ENCODE data around the gene LRRC41. TPM values are rescaled to one million over a fixed set of nuclear protein-coding genes. Genes with fewer than 3 reads are reported as not detected.

The LRRC41 gene
- total and polyA plus RNA-seq, 4 donors = 13.4 to 49.1 (median 44.1) TPM

DNA sequence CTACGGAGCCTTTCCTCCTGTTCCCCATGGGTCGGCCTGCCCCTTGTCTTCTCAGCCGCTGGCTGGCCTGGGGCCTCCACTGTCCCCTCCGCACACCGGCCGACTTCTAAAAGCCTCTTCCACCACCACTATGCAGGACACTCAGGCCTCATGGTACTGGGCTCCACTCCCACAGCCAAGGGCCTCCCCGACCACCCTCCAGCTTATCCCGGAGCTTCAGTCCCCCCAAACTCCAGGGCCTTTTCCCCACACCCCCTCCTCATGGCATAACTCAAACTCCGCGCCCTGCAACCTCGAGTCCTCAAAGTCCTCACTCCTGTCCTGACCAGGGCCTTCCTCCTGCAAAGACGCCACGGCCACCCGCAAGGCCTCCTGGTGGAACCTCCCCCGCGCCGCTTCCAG lies 2.0 kb downstream of the LRRC41 start:
- no peaks in the 10 kb centered on the region for H3K4me1 ChIP-seq (ENCODE audit: control insufficient read depth in 1 of 2, insufficient read depth in 2 of 2, low read length in 2 of 2)
- no peak for DNase-seq

DNA sequence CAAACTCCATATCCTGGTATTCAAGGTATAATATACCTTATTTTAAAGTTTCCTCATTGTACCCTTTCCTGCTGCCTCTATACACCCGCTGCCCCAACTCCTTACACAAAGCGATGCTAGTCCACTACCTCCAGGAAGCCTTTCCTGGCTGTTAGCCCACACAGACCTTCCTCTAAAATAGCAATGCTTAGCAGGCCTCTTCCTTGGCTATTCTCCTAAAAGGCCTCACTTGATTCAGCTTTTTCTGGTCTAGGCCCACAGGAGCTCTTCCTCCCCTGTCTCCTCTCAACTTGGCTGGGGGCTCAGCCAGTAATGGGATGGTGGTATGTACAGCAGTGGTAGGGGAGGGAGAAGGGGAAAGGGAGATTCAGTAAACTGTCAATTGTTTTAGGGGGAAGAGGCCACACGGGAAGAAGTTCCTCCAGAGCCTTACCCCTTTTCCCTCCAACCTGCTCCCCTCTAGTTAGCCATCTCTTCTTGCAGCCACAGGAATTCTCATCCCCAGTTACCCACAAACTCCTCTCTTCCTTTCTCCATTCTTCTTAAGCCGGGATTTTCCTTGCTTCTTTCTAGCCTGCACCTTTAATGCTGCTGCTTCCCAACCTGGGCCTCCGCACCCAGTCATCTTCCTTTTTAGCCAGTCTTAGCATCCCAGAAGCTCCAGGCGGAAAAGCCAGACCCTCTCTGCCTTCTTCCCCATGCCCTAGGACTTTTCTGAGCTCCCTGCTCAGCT lies 2.6 kb downstream of the LRRC41 start:
- Histone ChIP-seq H3K27ac (ENCODE audit: low read depth in 1 of 2, low read length in 2 of 2) (peak overlapping the region; percentile 87 to 93), H3K9me3 (ENCODE audit: control insufficient read depth, low read length) (no peaks in the 10 kb centered on the region), H3K27me3 (ENCODE audit: control insufficient read depth in 1 of 2, insufficient read depth in 2 of 2, low read length in 1 of 2) (no peaks in the 10 kb centered on the region), H3K4me1 (ENCODE audit: control insufficient read depth in 1 of 2, insufficient read depth in 2 of 2, low read length in 2 of 2) (no peaks in the 10 kb centered on the region), H3K4me3 (ENCODE audit: low read length in 2 of 2) (peak overlapping the region in 1 of 2 donors; percentile 75), H3K36me3 (ENCODE audit: control insufficient read depth in 1 of 2, insufficient read depth in 2 of 2, low read length in 1 of 2) (peaks cover 2 to 4% of the 10 kb centered on the region in 2 donors)
- DNase-seq = no peak
- intact Hi-C loops (cut with DNase I) = loop anchor here (2.0 to 5.0 kb wide), 3 partner anchors 46 to 54 kb away; partner anchors contain the start of gene RAD54L (in 1 of the 2)
- WGBS, 2 donors = 24 to 31% methylated on average over 6 of the region's 6 CpGs
- no peak for ATAC-seq (ENCODE audit: low FRiP score)

More for the DNA sequence above, 2.0 kb downstream of the LRRC41 start:
- intact Hi-C loops (cut with DNase I) = loop anchor here (2.0 to 5.0 kb wide), 3 partner anchors 46 to 54 kb away; partner anchors contain the start of gene RAD54L (in 1 of the 2)
- Histone ChIP-seq H3K27ac (ENCODE audit: low read depth in 1 of 2, low read length in 2 of 2) (peak overlapping the region; percentile 87 to 93), H3K9me3 (ENCODE audit: control insufficient read depth, low read length) (no peaks in the 10 kb centered on the region), H3K36me3 (ENCODE audit: control insufficient read depth in 1 of 2, insufficient read depth in 2 of 2, low read length in 1 of 2) (peaks cover 2 to 4% of the 10 kb centered on the region in 2 donors), H3K4me3 (ENCODE audit: low read length in 2 of 2) (peak overlapping the region; percentile 75 to 83), H3K27me3 (ENCODE audit: control insufficient read depth in 1 of 2, insufficient read depth in 2 of 2, low read length in 1 of 2) (no peaks in the 10 kb centered on the region)
- 2 to 3% methylated on average over 17 of the region's 17 CpGs for WGBS, 2 donors
- no peak for ATAC-seq (ENCODE audit: low FRiP score)

DNA sequence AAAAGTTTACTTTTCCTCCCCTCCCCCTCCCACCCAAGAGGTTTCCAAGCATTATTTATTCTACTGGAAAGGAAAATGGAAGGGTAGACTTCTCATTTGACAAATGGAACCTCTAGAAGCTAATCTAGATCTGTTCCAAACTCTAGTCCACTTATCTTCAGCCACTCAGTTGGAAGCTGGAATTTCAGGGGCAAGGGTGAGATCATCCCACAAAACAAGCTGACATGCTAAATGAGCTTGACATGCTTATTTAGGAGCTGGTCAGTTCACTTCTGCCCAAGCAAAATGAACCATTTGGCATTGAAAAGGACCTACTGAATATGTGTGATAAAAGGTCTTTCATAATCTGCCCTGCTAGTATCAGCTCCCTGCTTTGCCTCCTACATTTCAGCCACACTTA lies 5.0 kb downstream of the LRRC41 start:
- DNase-seq (no peak), ATAC-seq (ENCODE audit: low FRiP score) (no peak)
- H3K4me3 ChIP-seq (ENCODE audit: low read length in 2 of 2) = no peak overlapping the region
- no peaks in the 10 kb centered on the region for H3K27me3 ChIP-seq (ENCODE audit: control insufficient read depth in 1 of 2, insufficient read depth in 2 of 2, low read length in 1 of 2)
- peaks cover 2 to 8% of the 10 kb centered on the region in 2 donors for H3K36me3 ChIP-seq (ENCODE audit: control insufficient read depth in 1 of 2, insufficient read depth in 2 of 2, low read length in 1 of 2)
- H3K9me3 ChIP-seq (ENCODE audit: control insufficient read depth, low read length) = no peaks in the 10 kb centered on the region
- H3K27ac ChIP-seq (ENCODE audit: low read depth in 1 of 2, low read length in 2 of 2) = no peak overlapping the region
- no peaks in the 10 kb centered on the region for H3K4me1 ChIP-seq (ENCODE audit: control insufficient read depth in 1 of 2, insufficient read depth in 2 of 2, low read length in 2 of 2)
- intact Hi-C loops (cut with DNase I) = no loop called here

DNA sequence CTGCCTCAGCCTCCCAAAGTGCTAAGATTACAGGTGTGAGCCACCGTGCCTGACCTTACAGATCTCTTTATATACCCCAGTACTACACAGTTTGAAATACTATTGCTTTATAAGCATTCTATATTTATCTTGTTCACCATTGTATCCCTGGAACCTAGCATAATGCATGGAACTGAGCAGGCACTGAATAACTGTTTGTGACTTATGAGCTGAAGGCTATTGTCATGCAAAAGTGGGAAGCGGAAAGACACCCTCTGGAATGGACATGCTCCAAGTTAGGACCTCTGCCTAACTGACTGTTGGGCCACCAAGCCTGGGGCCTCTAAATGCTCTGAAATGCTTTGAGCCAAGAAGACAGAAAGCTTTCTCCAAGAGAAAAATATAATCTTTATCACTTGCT lies 8.1 kb downstream of the LRRC41 start:
- ATAC-seq (ENCODE audit: low FRiP score) = no peak
- 93 to 94% methylated on average over 2 of the region's 2 CpGs for WGBS, 2 donors
- H3K9me3 ChIP-seq (ENCODE audit: control insufficient read depth, low read length) = no peaks in the 10 kb centered on the region
- no peak for DNase-seq
- no peak overlapping the region for H3K27ac ChIP-seq (ENCODE audit: low read depth in 1 of 2, low read length in 2 of 2)
- intact Hi-C loops (cut with DNase I) = no loop called here
- no peaks in the 10 kb centered on the region for H3K27me3 ChIP-seq (ENCODE audit: control insufficient read depth in 1 of 2, insufficient read depth in 2 of 2, low read length in 1 of 2)
- H3K36me3 ChIP-seq (ENCODE audit: control insufficient read depth in 1 of 2, insufficient read depth in 2 of 2, low read length in 1 of 2) = peaks cover 2 to 9% of the 10 kb centered on the region in 2 donors
- H3K4me3 ChIP-seq (ENCODE audit: low read length in 2 of 2) = no peak overlapping the region
- H3K4me1 ChIP-seq (ENCODE audit: control insufficient read depth in 1 of 2, insufficient read depth in 2 of 2, low read length in 2 of 2) = no peaks in the 10 kb centered on the region

DNA sequence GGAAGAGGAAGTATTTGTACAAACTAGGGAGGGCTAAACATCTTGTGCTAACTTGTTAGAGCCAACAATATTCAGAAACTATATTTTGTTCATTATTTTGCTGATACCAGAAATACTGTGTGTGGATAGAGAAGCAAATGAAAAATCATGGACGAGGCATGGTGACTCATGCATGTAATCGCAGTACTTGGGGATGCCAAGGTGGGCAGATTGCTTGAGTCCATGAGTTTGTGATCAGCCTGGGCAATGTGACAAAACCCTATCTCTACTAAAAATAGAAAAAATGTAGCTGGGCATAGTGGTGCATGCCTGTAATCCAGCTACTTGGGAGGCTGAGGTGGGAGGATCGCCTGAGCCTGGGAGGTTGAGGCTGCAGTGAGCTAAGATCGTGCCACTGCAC lies 13.4 kb downstream of the LRRC41 start:
- Histone ChIP-seq H3K4me1 (ENCODE audit: control insufficient read depth in 1 of 2, insufficient read depth in 2 of 2, low read length in 2 of 2) (no peaks in the 10 kb centered on the region), H3K36me3 (ENCODE audit: control insufficient read depth in 1 of 2, insufficient read depth in 2 of 2, low read length in 1 of 2) (peaks cover 5 to 8% of the 10 kb centered on the region in 2 donors), H3K27me3 (ENCODE audit: control insufficient read depth in 1 of 2, insufficient read depth in 2 of 2, low read length in 1 of 2) (no peaks in the 10 kb centered on the region), H3K9me3 (ENCODE audit: control insufficient read depth, low read length) (no peaks in the 10 kb centered on the region), H3K27ac (ENCODE audit: low read depth in 1 of 2, low read length in 2 of 2) (no peak overlapping the region), H3K4me3 (ENCODE audit: low read length in 2 of 2) (no peak overlapping the region)
- WGBS, 2 donors = 76 to 82% methylated on average over 4 of the region's 4 CpGs
- intact Hi-C loops (cut with DNase I) = no loop called here
- no peak for DNase-seq
- no peak for ATAC-seq (ENCODE audit: low FRiP score)

DNA sequence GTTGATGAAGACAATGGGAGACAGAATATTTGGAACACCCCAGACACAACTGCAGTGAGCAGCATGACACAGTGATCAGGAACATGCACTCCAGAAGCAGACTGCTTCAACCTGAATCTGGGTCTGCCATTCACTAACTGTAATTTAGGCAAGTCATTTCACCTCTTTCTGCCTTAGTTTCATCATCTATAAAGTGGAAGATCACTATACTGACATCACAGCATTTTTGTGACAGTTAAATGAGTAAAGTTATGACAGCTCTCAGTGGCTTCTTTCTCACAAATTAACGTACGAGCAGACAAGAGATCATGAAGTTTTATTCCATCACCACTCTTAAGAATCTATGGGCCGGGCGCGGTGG lies 14.3 kb downstream of the LRRC41 start:
- no peak for DNase-seq
- H3K4me1 ChIP-seq (ENCODE audit: control insufficient read depth in 1 of 2, insufficient read depth in 2 of 2, low read length in 2 of 2) = no peaks in the 10 kb centered on the region
- peaks cover 8% of the 10 kb centered on the region in 2 donors for H3K36me3 ChIP-seq (ENCODE audit: control insufficient read depth in 1 of 2, insufficient read depth in 2 of 2, low read length in 1 of 2)
- H3K4me3 ChIP-seq (ENCODE audit: low read length in 2 of 2) = no peak overlapping the region
- no peak overlapping the region for H3K27ac ChIP-seq (ENCODE audit: low read depth in 1 of 2, low read length in 2 of 2)
- H3K9me3 ChIP-seq (ENCODE audit: control insufficient read depth, low read length) = no peaks in the 10 kb centered on the region
- no peak for ATAC-seq (ENCODE audit: low FRiP score)
- H3K27me3 ChIP-seq (ENCODE audit: control insufficient read depth in 1 of 2, insufficient read depth in 2 of 2, low read length in 1 of 2) = no peaks in the 10 kb centered on the region
- WGBS, 2 donors = 95 to 97% methylated on average over 5 of the region's 5 CpGs
- intact Hi-C loops (cut with DNase I) = no loop called here

DNA sequence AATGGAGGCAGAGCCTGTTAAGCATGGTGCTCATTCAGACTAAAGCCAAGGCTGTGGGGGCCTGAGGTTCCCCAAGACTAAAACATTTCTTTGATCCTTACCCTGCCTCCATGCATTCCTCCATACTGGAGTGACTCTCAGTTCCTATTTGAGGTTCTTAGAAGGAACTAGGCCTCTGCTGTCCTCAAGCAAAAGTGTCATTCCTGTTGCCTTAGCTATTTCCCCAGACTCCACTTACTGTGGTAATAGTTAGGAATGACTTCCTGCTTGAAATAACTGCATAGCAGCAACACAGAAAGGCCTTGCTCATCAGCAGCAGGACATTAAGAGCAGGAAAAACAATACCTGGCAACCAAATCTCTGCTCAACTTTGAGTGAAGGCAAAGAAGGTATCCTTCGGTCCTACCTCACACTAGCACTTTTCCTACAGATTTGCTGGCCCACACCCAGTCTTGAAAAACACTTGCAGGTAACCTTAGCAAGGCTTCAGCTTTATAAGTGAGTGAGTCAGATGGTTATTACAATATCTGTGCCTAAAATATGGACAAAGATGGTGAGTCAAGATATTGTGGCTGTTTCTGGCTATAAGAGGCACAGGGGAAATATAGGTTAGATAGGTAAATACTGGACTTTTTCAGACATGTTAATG lies 14.8 kb downstream of the LRRC41 start:
- no peak for ATAC-seq (ENCODE audit: low FRiP score)
- intact Hi-C loops (cut with DNase I) = no loop called here

DNA sequence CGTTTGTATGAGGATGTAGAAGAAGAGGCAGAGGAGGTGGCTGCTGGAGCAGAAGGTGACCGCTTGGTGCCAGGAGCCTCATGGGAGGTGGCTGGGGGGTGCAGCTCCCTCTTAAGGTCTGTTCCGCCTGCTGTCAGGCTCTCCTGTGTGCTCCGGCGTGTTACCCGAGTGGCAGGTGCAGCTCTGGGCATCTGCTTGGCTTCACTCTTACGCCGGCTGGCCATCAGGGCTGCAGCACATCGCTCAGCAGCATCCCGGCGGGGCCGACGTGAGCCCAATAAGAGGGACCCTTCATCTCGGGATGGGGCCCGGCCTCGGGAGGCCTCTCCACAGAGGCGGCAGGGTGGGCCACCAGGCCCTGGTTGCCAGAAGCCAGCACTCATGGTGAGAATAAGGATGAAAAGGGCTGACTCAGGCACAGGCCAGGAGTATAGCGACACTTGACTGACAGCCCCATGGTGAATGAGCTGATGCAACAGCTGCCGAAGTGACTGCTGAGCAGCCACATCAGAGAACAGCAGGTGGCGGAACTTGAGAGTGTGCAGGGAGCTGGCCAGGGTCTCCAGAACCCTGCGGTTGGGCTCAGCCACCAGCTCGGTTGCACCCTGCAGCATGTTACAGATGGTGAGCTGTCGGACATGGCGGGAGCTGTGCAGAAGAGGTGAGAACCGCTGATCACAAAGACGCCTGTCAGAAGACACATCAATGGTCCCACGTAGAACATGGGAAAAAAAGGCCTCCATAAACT lies 17.5 kb downstream of the LRRC41 start:
- no peaks in the 10 kb centered on the region for H3K4me1 ChIP-seq (ENCODE audit: control insufficient read depth in 1 of 2, insufficient read depth in 2 of 2, low read length in 2 of 2)
- H3K27ac ChIP-seq (ENCODE audit: low read depth in 1 of 2, low read length in 2 of 2) = no peak overlapping the region
- WGBS, 2 donors = 84 to 86% methylated on average over 27 of the region's 27 CpGs
- intact Hi-C loops (cut with DNase I) = no loop called here
- ATAC-seq (ENCODE audit: low FRiP score) (peak; percentile 15), DNase-seq (no peak)
- no peaks in the 10 kb centered on the region for H3K9me3 ChIP-seq (ENCODE audit: control insufficient read depth, low read length)
- peaks cover 6 to 8% of the 10 kb centered on the region in 2 donors for H3K36me3 ChIP-seq (ENCODE audit: control insufficient read depth in 1 of 2, insufficient read depth in 2 of 2, low read length in 1 of 2)
- H3K27me3 ChIP-seq (ENCODE audit: control insufficient read depth in 1 of 2, insufficient read depth in 2 of 2, low read length in 1 of 2) = no peaks in the 10 kb centered on the region
- H3K4me3 ChIP-seq (ENCODE audit: low read length in 2 of 2) = no peak overlapping the region

More for the DNA sequence above, 14.8 kb downstream of the LRRC41 start:
- no peak for DNase-seq
- no peaks in the 10 kb centered on the region for H3K9me3 ChIP-seq (ENCODE audit: control insufficient read depth, low read length)
- no peaks in the 10 kb centered on the region for H3K4me1 ChIP-seq (ENCODE audit: control insufficient read depth in 1 of 2, insufficient read depth in 2 of 2, low read length in 2 of 2)
- H3K4me3 ChIP-seq (ENCODE audit: low read length in 2 of 2) = no peak overlapping the region
- no peaks in the 10 kb centered on the region for H3K27me3 ChIP-seq (ENCODE audit: control insufficient read depth in 1 of 2, insufficient read depth in 2 of 2, low read length in 1 of 2)
- no peak overlapping the region for H3K27ac ChIP-seq (ENCODE audit: low read depth in 1 of 2, low read length in 2 of 2)
- H3K36me3 ChIP-seq (ENCODE audit: control insufficient read depth in 1 of 2, insufficient read depth in 2 of 2, low read length in 1 of 2) = peaks cover 8% of the 10 kb centered on the region in 2 donors
- 75 to 88% methylated on average over 1 of the region's 1 CpG for WGBS, 2 donors

All from aorta (tissue), 5 donors.